T47D (cell line): ENCODE measurements around the gene ADGRL3.

Experiments
- DNase-seq, 2 experiments: peaks; one replicate each; pipeline versions ENCODE4 v3.0.0 to v3.0.0-alpha.2; 2011 to 2012; ENCODE audit warnings: low read depth in 1 of 2, low spot score in 1 of 2
- JUND ChIP-seq: IDR thresholded peaks from 2 replicates; pipeline ENCODE4 v1.6.1; 2012; ENCODE audit warnings: low read depth
- in situ Hi-C: cut with HindIII; loops from 2 replicates; pipeline ENCODE4 v1.10.0; 2016; ENCODE audit warnings: low sequenced_read_pairs, low pct_unique_long_range_greater_than_20kb

The ADGRL3 gene

DNA sequence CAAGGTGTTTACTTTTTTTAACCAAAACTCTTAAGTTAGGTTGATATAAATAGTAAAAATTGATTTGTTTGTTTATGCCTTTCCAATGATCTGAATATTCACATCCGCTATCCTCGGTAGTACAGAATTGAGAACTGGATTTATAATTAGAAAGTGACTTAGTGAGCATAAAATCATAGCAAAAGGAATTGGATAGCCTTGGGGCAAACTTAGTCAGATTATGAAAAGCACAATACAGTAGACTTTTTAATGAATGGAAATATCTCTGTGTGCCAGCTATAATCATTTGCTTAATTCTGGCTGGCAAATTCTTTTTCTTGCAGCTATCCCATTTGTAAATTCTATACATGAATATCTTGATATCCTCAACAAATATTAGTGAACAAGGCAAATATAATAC is 713.5 kb downstream of the ADGRL3 start:
- TF ChIP-seq JUND: no peak
- no peak for DNase-seq
- in situ Hi-C loops: no loop called here

DNA sequence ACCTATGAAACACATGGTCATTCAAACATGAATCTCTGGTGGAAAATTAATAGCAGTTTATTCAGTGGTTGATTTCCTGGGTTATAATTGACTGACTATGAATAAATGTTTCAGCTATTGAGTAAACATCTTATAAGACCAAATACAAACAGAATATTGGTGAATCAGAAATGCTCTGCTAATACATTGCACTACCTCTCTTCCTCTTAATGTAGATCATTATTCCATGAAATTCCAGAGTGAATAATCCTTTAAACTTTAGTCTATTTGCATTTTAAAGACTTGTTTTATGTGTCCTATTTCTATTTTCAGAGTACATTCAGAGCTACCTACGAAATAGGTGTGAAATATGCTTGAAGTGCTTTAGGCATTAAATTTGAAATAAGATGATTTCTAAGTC is 715.4 kb downstream of the ADGRL3 start:
- in situ Hi-C loops: no loop called here
- no peak for TF ChIP-seq JUND
- no peak for DNase-seq

DNA sequence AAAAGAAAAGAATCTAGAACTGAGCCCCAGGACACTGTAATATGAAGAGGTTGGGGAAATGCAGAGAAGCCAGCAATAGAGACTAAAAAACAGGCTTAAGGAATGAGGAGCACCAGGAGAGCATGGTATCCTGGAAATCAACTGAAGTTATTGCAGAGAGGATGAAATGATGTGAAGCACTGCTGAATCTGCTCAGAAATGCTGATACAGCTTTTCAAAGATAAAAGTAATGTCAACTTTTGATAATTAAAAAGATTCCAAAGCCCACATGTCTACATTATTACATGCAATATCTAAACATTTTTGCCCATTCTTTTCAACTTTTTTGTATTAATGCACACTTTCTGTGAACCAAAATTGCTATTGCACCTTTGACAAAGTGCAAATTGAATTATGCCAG is 718.4 kb downstream of the ADGRL3 start:
- DNase-seq: no peak
- in situ Hi-C loops: no loop called here
- TF ChIP-seq JUND: no peak

DNA sequence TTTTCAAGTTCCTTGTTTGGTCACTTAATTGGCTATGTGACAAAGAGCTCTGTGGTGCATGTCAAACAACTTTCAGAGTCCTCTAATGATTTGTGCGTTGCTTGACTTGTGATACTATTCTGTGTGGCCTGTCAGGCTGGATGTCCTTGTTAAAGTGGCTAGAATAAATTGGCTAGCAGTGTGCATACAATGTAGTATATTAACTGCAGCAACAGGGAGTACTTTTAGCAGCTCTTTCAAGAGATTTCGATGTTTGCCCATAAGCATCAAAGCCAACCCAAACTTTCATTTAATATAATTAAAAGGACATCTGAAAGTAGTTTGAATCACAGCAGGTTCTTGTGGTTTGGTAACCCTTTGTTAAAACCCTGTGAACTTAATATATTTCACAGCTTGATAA is 718.9 kb downstream of the ADGRL3 start:
- in situ Hi-C loops: no loop called here
- TF ChIP-seq JUND: no peak
- DNase-seq: no peak

DNA sequence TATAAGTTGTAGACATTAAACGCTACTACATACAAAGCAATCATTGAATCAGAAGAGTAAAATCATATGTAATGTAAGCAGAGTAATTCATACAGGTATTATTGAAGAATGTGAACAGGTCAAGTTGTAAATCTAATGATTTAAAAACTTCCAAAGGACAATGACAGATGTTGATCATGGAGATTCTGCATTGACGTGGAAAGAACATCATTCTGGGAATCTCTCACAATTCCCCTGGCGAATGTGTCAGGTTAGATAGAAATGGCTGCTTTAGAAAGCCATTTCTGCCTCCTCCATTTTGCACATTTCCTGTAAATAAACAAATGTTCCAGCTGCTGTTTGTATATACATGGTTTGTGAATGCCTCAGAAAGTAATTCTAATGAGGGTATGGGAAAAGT is 719.4 kb downstream of the ADGRL3 start:
- in situ Hi-C loops: no loop called here
- no peak for DNase-seq
- TF ChIP-seq JUND: no peak

DNA sequence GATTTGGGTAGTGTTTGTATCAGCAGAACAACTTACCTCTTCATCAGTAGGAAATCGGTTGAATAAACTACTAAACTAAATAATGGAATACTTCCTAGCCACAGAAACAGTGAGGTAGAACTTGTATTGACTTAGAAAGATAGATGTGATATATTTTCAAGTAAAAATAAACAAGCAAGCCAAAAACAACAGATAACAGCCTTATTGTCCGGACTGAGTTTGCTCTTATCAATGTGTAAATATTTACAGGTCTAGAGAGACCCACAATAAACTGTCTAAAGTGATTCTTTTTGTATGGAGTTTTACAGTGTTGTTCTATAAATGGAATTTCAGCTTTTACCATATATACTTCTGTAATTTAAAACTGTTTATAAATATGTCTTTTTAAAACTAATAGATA is 721.8 kb downstream of the ADGRL3 start:
- TF ChIP-seq JUND: no peak
- no peak for DNase-seq
- in situ Hi-C loops: no loop called here

DNA sequence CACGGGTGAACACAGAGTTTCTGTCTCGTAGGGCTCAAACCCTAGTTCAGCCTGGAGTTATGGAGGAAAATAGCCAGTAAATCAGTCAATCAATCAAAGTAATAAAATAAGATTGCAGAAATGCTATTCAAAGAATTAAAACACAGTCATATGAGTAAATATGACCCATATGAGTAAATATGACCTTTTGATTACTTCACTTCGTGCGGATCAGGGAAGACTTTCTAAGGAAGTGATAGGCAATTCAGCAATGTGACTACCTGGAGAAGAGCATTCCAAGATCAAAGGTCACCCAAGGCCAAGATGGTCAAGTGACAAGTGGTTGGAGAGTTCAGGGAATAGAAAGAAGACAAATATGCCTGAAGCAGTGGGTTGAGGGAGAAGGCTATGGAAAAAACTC is 722.6 kb downstream of the ADGRL3 start:
- in situ Hi-C loops: no loop called here
- DNase-seq: no peak
- TF ChIP-seq JUND: no peak

DNA sequence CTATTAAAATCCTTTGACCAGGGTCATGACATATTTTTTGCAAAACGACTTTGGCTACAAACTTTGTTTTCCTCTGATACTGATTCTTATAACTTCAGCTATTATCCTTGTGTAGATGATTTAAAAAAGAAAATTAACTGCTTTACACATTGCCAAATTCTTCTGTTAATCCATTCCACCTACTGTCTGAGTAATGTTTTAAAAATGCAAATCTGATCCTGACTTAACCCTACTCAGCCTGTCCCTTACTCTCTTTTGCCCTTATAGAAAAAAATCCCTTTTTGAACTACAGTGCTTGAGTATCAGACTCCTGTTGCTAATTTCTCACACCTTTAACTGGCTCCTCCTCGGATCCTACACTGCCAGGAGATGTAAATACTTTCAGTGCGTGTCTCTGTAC is 723.1 kb downstream of the ADGRL3 start:
- in situ Hi-C loops: no loop called here
- DNase-seq: no peak
- no peak for TF ChIP-seq JUND

DNA sequence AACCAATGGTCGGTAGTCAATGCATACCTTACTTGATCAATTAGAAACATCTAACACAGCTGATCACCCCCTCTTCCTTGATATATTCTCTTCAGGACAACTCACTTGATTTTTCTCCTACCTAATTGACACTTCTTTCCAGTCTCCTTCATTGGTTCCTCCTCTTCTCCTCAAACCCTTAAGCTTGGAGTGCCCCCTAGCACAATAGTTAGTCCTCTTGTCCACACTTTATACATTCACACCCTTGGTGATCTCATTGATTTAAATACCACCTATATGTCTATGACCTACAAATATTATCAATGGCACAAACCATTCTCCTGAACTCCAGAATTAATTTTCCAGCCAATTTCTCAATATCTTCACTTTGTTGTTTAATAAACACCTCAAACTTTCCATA is 724.0 kb downstream of the ADGRL3 start:
- no peak for TF ChIP-seq JUND
- in situ Hi-C loops: no loop called here
- peak in 1 of 2 experiments; percentile 34 for DNase-seq

DNA sequence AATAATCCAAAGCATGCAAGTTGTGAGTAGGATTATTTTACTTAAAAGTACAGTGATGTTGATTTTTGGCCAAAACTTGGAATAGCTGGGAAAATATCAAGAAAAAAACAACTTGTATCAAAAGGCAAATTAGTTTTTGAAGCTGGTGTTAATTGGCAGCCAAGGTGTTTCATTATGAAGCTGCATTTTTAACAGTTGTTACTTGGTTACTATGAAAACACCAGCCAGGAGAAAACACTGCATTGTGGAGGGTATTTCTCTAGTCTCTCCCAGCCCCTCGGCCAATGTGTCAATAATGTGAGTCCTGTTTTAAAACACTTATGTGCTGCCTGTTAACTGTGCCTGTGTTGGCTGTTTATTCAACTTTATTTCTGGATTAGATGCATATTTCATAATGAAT is 733.4 kb downstream of the ADGRL3 start:
- no peak for TF ChIP-seq JUND
- DNase-seq: no peak
- in situ Hi-C loops: no loop called here

DNA sequence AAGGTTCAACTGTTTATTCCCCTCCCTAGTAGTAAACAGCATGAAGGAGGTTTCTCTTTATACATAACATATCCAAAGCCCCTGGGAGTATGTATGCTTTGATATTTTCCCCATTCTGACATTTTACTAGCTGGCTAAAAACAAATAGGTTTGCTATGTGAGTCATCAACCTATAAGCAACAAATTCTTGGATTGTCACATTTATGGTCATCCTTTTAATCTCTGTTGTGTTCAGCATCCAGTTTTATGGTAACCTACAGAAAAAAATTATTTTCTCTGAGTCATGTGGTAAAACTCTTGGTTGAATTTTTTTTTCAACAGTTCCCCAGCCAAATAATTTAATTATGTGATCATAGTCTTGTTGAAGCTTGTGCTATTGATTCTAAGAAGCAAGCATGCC is 734.1 kb downstream of the ADGRL3 start:
- no peak for DNase-seq
- in situ Hi-C loops: no loop called here
- no peak for TF ChIP-seq JUND

DNA sequence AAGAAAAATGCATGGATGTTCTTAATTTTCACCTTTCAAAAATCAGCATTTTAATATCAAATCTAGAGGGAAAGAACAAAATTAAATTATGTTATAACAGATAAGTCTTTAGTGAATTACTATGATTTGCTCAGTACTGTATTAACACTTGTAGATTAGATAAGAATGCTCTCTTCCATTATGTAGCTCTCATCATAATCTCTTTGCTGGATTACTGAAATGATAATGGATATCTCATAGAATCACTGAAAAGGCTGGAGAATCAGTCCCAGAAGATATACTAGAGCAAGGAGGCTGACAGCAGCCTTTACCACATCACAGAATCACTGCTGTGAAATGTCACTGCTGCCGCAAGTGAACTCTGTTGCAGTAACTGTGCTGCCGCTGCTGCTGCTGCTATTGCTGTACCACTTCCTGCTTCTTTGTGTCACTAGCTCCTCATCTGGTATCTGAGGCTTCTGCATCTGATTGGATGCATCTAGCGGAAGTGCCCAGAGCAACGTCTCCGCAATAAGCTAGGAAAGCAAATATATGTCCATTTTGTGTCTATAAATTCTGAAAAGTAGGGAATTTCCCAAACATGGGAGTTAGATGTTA is 738.2 kb downstream of the ADGRL3 start:
- no peak for TF ChIP-seq JUND
- in situ Hi-C loops: no loop called here
- peak in 1 of 2 experiments; percentile 33 for DNase-seq

DNA sequence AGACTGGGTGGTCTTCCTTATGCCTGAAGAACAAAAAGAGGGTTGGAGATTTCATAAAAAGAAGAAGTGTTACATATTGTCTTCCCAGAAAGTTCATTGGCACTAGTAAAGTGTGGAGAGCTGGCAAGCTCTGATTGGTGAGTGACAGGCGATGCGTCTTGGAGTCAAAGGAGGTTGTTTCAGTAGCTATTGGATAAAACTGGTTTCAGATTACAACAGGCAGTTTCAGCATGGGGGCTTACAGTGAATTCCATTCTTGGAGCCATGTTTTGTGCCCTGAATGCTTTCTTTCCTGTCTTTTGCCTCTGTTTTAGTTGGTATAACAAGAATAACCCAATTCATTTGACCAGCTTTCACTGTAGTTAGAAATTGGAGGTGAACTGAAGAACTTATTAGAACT is 750.5 kb downstream of the ADGRL3 start:
- TF ChIP-seq JUND: no peak
- no peak for DNase-seq
- in situ Hi-C loops: no loop called here

DNA sequence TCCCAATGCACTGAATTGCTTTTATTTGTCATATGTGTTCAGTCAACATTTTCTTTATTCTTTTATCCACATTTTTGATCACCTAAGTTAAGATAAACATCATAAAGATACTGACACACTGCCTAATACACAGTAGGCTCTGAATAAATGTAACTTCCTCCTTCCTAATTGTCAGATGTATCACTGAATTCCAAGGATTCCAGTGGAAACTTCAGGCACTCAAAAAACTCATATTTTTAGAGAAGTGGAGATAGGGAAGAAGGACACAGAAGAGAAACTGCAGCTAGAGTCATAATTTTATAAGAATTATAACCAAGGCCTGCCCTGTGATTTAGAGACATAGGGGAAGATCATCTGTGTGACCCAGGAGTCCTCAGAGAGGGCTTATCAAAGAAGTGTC is 753.3 kb downstream of the ADGRL3 start:
- no peak for TF ChIP-seq JUND
- in situ Hi-C loops: no loop called here
- no peak for DNase-seq
